Measurements from ENCODE around the gene SAMD15. TPM values are rescaled to one million over a fixed set of nuclear protein-coding genes. Genes with fewer than 3 reads are reported as not detected.

The SAMD15 gene
- total RNA-seq, 4 donors from 2014 or later: 0.11 TPM; not detected in 3

- DNase-seq (no peak), ATAC-seq (no peak)
- H3K4me1 ChIP-seq: peaks cover 8% of the 10 kb centered on the region in 2 donors
These were observed 4.8 kb upstream of the SAMD15 start for GRCh38 chr14:77372304-77372841.

GRCh38 chr14:77375164-77375950 is 1.8 kb upstream of the SAMD15 start:
- peaks cover 11 to 12% of the 10 kb centered on the region in 2 donors for H3K4me1 ChIP-seq
- DNase-seq (no peak), ATAC-seq (no peak)
- H3K9me3 ChIP-seq: no peaks in the 10 kb centered on the region
- no peak overlapping the region for H3K4me3 ChIP-seq
- TF ChIP-seq CTCF (IDR thresholded peaks at IDR 0.05 in 4 of 5, conservative IDR thresholded peaks at IDR 0.05 in 1 of 5): no peak
- no peak for TF ChIP-seq POLR2A (IDR thresholded peaks at IDR 0.05)
- no peaks in the 10 kb centered on the region for H3K36me3 ChIP-seq
- no peak overlapping the region for H3K27ac ChIP-seq
- intact Hi-C loops (cut with DNase I; ENCODE audit: low total_unique reads) (loop anchor here (5.0 kb wide), 1 partner anchor 73 kb away; no protein-coding TSS in a partner anchor), in situ Hi-C loops (cut with MboI; ENCODE audit: low sequenced_read_pairs in 4 of 4) (no loop called here)
- H3K27me3 ChIP-seq: no peaks in the 10 kb centered on the region

More at GRCh38 chr14:77372304-77372841, 4.8 kb upstream of the SAMD15 start:
- Histone ChIP-seq H3K36me3 (no peaks in the 10 kb centered on the region), H3K4me3 (no peak overlapping the region), H3K27ac (no peak overlapping the region), H3K27me3 (no peaks in the 10 kb centered on the region), H3K9me3 (no peaks in the 10 kb centered on the region)
- in situ Hi-C loops (cut with MboI; ENCODE audit: low sequenced_read_pairs in 4 of 4) (no loop called here), intact Hi-C loops (cut with DNase I; ENCODE audit: low total_unique reads) (no loop called here)
- TF ChIP-seq CTCF (IDR thresholded peaks at IDR 0.05 in 4 of 5, conservative IDR thresholded peaks at IDR 0.05 in 1 of 5) (no peak), POLR2A (IDR thresholded peaks at IDR 0.05) (no peak)

GRCh38 chr14:77375973-77376770 is 1.0 kb upstream of the SAMD15 start:
- ATAC-seq (peak in 1 of 2 donors; percentile 22), DNase-seq (peak in 1 of 2 donors; percentile 13)
- no peak for TF ChIP-seq CTCF (IDR thresholded peaks at IDR 0.05 in 4 of 5, conservative IDR thresholded peaks at IDR 0.05 in 1 of 5)
- TF ChIP-seq POLR2A (IDR thresholded peaks at IDR 0.05): no peak
- peak overlapping the region; percentile 64 to 76 (median 74) for H3K27ac ChIP-seq
- in situ Hi-C loops (cut with MboI; ENCODE audit: low sequenced_read_pairs in 4 of 4): no loop called here
- H3K4me1 ChIP-seq: peaks cover 11 to 12% of the 10 kb centered on the region in 2 donors
- H3K36me3 ChIP-seq: no peaks in the 10 kb centered on the region
- intact Hi-C loops (cut with DNase I; ENCODE audit: low total_unique reads): loop anchor here (1.0 to 5.0 kb wide), 2 partner anchors 55 to 74 kb away; partner anchors contain the start of gene GSTZ1
- no peaks in the 10 kb centered on the region for H3K27me3 ChIP-seq
- no peaks in the 10 kb centered on the region for H3K9me3 ChIP-seq
- H3K4me3 ChIP-seq: peak overlapping the region; percentile 85 to 99 (median 86)

- in situ Hi-C loops (cut with MboI; ENCODE audit: low sequenced_read_pairs in 4 of 4): no loop called here
These were observed 294 bp downstream of the SAMD15 start for GRCh38 chr14:77377502-77377844.

More at GRCh38 chr14:77377502-77377844, 294 bp downstream of the SAMD15 start:
- Histone ChIP-seq H3K9me3 (no peaks in the 10 kb centered on the region), H3K27me3 (no peaks in the 10 kb centered on the region), H3K4me3 (peak overlapping the region; percentile 85 to 99 (median 86)), H3K36me3 (no peaks in the 10 kb centered on the region), H3K27ac (peak overlapping the region in 1 of 4 donors; percentile 64), H3K4me1 (peaks cover 11 to 12% of the 10 kb centered on the region in 2 donors)
- DNase-seq: no peak
- ATAC-seq: no peak
- no peak for TF ChIP-seq POLR2A (IDR thresholded peaks at IDR 0.05)
- TF ChIP-seq CTCF (IDR thresholded peaks at IDR 0.05 in 4 of 5, conservative IDR thresholded peaks at IDR 0.05 in 1 of 5): no peak
- intact Hi-C loops (cut with DNase I; ENCODE audit: low total_unique reads): loop anchor here (5.0 kb wide), 1 partner anchor 75 kb away; no protein-coding TSS in a partner anchor
